ENCODE measurements around the gene STIP1.
"Not testable (repeated sequence)": the region's sequence is repeated elsewhere in the genome, so short reads cannot be mapped to it uniquely, and the experiment has no call there.

Gene STIP1

DNA sequence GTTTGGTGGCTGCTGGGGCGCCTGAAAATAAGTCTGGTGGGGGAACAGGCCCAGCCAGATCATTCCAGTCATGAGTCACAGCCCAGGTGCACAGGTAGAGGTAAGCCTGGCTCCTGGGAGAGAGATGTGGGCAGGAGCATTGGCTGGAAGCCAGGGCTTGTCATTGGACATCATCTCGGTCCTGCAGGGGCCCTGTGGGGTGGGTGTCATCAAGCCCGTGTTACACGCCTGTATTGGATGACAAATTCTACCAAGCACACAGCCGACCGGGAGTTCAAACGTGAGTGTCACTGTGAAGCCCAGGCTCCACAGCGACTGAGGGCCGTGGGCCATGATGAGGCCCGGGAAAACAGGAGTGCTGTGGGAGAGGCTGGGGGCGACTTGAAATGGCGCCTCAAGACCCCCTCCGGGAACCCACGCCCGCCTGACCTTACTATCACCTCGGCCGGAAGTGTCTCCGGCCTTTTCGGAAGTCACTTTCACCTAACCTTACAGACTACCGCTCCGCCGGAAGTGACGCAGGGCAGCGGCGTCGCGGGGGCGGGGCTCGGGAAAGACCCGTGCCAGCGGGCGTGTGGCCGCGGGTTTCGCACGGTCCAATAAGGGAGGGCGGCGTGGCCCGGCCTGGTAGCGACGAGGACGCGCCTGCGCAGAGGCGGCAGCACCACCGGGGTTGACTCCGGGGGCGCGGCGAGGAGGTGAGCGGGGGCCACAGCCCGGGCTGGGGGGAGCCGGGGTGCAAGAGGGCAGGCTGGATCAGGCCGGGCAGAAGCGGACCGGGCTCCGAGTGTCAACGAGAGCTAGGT, 54.7 kb downstream of the STIP1 start, which contains the start of gene FKBP2:
Gene FKBP2 (plus strand): TSS at position 661 of the 806 bp plus-strand sequence. CDS start 1,293 bp downstream, outside the sequence.
- peak; percentile 97 for DNase-seq

DNA sequence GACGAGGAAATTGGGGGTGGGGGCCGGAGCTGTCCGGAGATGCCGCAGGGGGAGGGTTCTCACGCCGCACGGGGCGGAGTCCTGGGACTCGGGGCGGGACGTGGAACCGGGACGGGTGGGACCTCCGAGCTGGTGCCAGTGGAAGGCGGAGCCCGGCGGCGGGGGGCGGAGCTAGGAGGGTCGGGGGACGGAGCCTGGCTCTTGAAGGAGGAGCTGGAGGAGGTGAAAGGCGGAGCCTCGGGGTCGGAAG, 55.2 kb downstream of the STIP1 start:
- peak; percentile 100 for DNase-seq

- no peak for DNase-seq
Observed at GRCh38 chr11:64241491-64242374, 55.8 kb downstream of the STIP1 start.

DNA sequence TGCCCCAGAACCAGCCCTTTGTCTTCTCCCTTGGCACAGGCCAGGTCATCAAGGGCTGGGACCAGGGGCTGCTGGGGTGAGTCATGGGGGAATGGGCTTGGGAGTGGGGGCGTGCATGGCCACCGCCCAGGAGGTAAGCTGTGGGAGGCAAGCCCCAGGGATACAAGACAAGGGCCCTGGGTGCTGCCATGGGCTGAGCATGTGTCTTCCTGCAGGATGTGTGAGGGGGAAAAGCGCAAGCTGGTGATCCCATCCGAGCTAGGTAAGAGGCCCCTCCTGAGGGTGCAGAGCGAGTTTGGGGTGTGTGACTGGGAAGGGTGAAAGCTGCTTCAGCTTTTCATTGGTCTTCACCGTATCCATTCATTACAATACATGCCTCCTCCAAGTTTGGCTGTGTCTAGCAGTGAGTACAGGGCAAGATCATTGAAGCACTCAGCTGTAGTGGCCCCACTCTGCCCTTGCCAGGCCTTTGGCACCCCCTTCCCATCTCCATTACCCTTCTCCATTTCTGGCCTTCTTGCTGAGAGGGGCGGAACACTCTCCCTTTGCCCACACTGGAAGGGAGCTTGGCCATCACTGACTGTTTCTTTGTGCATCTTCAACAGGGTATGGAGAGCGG, 57.4 kb downstream of the STIP1 start:
- DNase-seq = no peak

- DNase-seq = no peak
Observed at GRCh38 chr11:64244107-64244506, 58.1 kb downstream of the STIP1 start.

DNA sequence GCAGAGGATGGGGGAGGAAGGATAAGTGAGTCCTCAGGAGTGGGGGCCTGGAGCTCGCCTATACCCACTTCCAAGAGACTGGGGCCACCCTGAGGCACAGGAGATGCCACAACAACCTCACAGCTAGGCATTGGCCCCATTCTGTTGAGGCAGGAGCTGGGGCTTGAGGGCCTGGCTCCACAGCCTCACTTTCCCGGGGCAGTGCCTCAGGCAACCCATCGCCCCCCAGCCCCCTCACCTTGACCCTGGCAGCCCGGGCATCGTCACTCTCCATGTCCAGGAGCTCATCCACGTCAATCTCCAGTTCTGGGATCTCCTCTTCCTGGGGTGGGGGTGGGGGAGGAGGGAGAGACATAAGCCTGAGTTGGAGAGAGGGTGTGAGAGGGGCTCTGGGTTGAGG, 59.0 kb downstream of the STIP1 start:
- no peak for DNase-seq

- no peak for DNase-seq
Observed at GRCh38 chr11:64245401-64245796, 59.4 kb downstream of the STIP1 start.

DNA sequence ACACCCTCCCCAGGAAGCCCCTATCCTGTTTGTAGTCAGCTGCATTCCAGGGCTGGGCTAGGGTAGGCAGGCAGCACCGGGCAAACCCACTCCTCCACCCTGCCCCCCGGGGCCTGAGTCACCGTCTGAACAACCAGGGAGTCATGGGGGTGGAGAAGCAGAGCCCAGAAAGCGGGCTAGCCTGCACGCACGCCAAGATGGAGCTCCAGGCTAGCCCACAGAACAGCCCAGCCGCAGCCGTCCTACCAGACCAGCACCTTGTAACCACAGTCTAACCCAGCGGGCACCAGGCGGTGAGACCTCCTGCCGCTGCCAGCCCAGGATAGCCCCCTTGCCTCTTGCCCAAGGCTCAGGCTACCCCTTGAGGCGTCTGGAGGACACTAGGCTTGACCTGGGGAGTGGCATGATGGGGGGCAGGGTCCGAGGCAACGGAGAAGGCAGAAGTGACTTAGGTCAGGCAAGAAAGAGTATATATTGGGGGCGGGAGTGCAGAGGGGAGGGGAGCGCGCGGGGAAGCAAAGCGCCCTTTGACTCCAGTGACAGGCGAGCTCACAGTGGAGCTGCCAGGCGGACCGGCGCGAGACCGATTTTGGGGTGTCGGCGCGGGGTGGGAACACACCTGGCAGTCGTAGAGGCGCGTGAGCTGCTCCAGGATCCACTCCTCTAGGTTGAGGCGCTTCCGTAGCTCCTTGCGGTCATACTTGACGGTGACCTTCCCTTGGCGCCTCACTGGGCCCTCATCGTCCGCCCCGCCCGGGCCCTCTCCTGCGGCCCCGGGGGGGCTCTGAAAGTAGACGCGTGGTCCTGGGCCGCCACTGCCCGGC, 60.0 kb downstream of the STIP1 start:
- peak; percentile 81 for DNase-seq

GRCh38 chr11:64246621-64246870, 60.6 kb downstream of the STIP1 start:
- DNase-seq = not testable (repeated sequence)

DNA sequence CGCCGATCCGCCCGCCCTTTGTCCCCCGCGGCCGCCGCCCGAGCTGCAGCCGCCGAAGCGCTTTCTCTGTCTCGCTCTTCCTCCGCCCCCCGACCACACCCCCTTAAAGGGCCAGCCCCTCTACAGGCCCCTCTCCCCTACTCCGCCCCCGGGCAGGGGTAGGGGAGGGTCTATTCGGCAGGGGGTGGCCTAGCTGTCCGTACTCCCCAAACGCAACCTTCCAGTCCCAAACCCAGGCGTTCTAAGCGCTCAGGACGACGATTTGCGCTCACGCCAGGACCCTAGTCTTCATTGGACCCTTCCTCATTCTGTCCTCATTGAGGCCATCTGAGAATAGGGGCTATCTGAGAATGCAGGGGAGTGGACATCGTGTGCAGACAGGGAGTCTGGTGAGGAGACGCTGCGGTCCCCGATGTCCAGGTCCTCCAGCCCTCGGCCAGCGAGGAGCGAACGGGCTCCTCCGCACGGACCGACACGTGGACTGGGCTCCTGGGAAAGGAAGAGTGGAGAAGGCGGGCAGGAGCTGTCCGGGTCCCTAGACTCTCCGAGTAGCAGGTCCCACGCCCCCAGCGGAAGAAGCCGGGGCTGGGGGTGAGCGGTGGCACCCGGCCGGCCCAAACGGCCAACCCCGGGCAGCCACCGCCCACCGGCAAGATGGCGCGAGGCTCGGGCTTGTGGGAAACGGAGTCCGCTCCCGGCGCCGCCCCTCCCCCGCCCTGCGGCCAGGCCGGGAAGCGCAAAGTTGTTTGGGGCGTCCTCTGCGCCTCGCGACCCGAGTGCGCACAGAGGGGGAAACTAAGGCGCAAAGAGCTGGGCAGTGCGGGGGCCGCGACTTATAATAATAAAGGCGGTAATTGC, 61.1 kb downstream of the STIP1 start, which contains the start of gene PPP1R14B:
Gene PPP1R14B (minus strand): TSS at position 73 of the 858 bp plus-strand sequence. CDS start 270 bp downstream, outside the sequence.
- DNase-seq = peak; percentile 67

DNA sequence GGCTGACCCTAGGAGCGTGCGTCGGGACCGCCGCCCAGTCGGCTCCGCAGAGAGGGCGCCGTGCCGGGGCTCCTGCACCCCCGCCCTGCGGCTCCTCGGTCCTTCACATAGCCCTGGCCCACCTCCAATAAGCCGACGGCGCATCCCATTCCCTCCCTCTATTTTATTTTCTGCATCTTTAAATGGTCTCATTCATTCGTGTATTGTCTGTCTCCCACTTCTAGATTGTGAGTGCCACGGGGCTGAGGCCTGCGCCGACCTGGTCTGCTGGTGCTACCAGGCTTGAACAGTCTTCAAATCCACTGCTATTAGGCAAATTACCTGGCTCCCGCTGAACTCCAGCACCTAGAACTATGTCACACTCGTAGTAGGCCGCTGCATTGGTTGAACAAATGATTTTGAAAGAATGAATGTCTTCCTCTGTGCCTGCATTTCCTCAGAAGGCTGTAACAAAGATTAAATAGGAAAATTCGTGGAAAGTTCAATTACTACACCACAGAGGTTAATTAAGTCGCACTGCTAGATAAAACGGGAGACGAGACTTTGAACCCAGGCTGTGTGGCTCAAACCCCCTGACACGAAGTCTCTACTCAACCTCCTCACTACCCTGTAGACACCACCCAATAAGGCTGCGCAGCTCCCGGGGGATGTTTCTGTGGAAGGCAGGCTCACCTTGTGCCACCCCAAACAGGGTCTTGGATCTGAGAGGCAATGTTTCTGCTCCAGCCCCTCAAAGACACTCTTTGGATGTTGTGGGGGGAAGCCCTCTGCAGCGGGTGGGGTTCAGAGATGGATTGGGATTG, 62.0 kb downstream of the STIP1 start:
- DNase-seq = no peak

GRCh38 chr11:64248578-64248977, 62.6 kb downstream of the STIP1 start:
- DNase-seq = no peak

DNA sequence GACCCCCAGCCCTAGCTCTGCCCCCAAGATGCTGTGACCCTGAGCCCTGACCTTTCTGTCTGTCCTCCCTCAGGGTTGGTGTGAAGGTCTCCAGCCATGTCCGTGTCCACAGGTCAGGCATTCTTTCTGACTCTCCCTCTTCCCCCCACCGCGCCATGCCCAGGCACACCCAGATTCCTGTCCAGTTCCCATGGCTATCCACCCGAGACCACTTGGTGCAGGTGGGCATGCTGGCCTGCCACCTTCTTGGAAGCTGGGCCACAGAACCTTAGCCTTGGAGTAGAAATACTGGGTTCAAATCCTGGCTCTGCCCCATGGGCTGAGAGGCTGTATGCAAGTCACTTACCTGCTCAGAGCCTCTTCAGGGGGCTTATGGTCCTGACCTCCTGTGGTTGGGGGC, 63.1 kb downstream of the STIP1 start:
- DNase-seq = no peak

GRCh38 chr11:64249563-64250414, 63.8 kb downstream of the STIP1 start:
- DNase-seq = no peak

GRCh38 chr11:64250415-64251015, 64.5 kb downstream of the STIP1 start:
- DNase-seq = no peak

DNA sequence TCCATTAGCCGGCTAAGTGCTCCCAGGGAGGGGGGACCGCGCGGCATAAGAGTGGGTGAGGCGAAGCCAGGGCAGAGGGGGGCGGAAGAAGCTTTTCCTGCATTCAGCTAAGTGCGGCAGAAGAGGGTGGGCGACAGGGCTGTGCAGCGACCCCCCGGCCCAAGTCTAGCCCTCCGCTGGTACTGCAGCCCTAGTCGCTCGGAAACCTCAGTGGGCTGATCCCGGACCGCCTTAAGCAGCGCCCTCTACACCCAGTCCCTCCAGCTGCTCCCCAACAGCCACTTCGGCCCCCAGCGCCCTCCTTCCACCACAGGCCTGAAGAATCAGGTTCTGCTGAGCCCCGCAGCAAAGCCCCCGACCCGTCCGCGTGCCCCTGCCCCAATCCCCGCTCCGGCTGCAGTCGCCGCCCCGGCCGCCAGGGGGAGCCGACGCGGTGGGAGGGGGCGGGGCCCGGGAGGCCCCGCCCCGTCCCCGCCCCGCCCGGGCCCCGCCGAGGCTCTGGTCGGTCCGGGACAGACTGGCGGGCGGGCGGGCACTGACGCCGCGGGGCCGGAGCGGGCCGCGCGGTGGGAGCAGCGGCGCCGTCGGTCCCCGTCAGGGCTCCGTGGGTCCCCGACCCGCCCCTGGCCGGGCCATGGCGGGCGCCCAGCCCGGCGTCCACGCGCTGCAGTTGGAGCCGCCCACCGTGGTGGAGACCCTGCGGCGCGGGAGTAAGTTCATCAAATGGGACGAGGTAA, 65.2 kb downstream of the STIP1 start, which contains the start of gene PLCB3:
Gene PLCB3 (plus strand): TSS at position 515 of the 737 bp plus-strand sequence. CDS start 120 bp downstream, at position 635.
- DNase-seq = peak; percentile 32

DNA sequence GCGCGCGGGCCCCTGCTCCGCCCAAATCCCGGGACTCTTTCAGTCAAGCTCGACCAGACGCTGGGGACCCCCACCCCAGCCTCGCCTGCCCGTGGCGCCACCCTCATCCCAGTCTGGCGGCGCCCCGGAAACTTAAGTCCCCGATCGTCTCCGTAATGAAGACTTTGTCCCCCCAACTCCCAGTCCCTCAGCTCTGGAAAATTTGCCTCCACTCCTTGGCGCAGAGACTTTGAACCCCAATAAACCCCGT, 65.7 kb downstream of the STIP1 start:
- DNase-seq = no peak

GRCh38 chr11:64252003-64252872, 66.3 kb downstream of the STIP1 start:
- no peak for DNase-seq

Data from NK-92 treated with Interleukin-12 subunit alpha and Interleukin-12 subunit beta, amount 100 ng/mL, for 24 hours (cell line).